ENCODE data around the gene BTBD9.

DNA sequence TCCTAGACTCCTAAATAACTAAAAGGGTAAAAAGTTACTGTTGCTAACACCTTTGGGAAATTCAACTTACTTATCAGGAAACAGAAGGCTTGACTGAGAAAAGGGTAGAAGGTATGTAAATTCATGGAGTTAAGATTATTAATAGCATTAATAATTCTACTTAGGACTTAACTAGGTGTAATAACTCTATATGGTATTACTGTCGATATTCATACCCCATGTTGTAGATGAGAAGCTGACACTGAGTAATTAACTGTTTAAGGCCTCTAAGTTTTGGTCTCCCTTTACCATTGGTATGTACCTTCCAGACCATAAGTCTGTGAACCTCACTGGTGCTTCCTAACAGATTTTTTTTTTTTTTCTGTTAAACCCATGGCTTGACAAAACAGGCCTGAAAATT lies 47.8 kb upstream of the BTBD9 start:
- TF ChIP-seq EZH2 (IDR thresholded peaks at IDR 0.05; ENCODE audit: borderline replicate concordance) (no peak), EZH2phosphoT487 (IDR thresholded peaks at IDR 0.05; ENCODE audit: low read depth, severe bottlenecking, unreplicated experiment) (no peak), CTCF (IDR thresholded peaks at IDR 0.05; ENCODE audit: poor library complexity) (no peak)

Data from hepatocyte (in vitro differentiated cells).